HepG2 (cell line): ENCODE measurements around the gene MMS19. TPM values are rescaled to one million over a fixed set of nuclear protein-coding genes. Genes with fewer than 3 reads are reported as not detected.

Experiments
- ARHGAP35 ChIP-seq: sonication (generic); formaldehyde crosslinking; IDR thresholded peaks from 2 replicates; pipeline ENCODE4 v1.9.0; 2022; ENCODE audit warnings: mild to moderate bottlenecking, inconsistent platforms, moderate library complexity, missing genetic modification reagents, borderline replicate concordance
- BHLHE40 ChIP-seq: IDR thresholded peaks from 2 replicates; pipeline ENCODE4 v1.6.1; 2011; ENCODE audit warnings: low read length, improper control_type of control experiment
- CBX5 ChIP-seq: sonication (generic); formaldehyde crosslinking; IDR thresholded peaks from 2 replicates; pipeline ENCODE4 v1.4.0; 2020; ENCODE audit warnings: missing genetic modification reagents, borderline replicate concordance
- CCDC6 ChIP-seq: sonication (generic); formaldehyde crosslinking; IDR thresholded peaks from 2 replicates; pipeline ENCODE4 v1.8.1; 2022; ENCODE audit warnings: mild to moderate bottlenecking, missing genetic modification reagents, moderate library complexity
- E2F5 ChIP-seq: sonication (generic); formaldehyde crosslinking; conservative IDR thresholded peaks from 2 replicates; pipeline ENCODE4 v1.4.0; 2020; ENCODE audit warnings: missing genetic modification reagents
- ELF4 ChIP-seq: sonication (generic); formaldehyde crosslinking; IDR thresholded peaks from 2 replicates; pipeline ENCODE4 v1.5.0; 2020; ENCODE audit warnings: missing genetic modification reagents, mild to moderate bottlenecking, moderate library complexity, borderline replicate concordance
- GATA4 ChIP-seq: sonication (generic); IDR thresholded peaks from 2 replicates; pipeline ENCODE4 v1.6.1; 2016; ENCODE audit warnings: antibody characterized with exemption, low read depth, borderline replicate concordance
- GTF3A ChIP-seq: sonication (generic); formaldehyde crosslinking; conservative IDR thresholded peaks from 2 replicates; pipeline ENCODE4 v1.4.0; 2020; ENCODE audit warnings: mild to moderate bottlenecking, missing genetic modification reagents
- GZF1 ChIP-seq: sonication (generic); formaldehyde crosslinking; IDR thresholded peaks from 2 replicates; pipeline ENCODE4 v1.5.1; 2020; ENCODE audit warnings: mild to moderate bottlenecking, missing genetic modification reagents
- HMG20B ChIP-seq: conservative IDR thresholded peaks from 2 replicates; pipeline ENCODE4 v1.6.1; 2016; ENCODE audit warnings: missing genetic modification reagents, missing compliant biosample characterization
- IRX3 ChIP-seq: sonication (generic); formaldehyde crosslinking; IDR thresholded peaks from 2 replicates; pipeline ENCODE4 v1.8.1; 2023; ENCODE audit warnings: mild to moderate bottlenecking, low read depth, missing genetic modification reagents, borderline replicate concordance
- PAF1 ChIP-seq: IDR thresholded peaks from 2 replicates; pipeline ENCODE4 v1.6.1; 2016; ENCODE audit warnings: missing genetic modification reagents, missing compliant biosample characterization
- PHF5A ChIP-seq: IDR thresholded peaks from one replicate; pipeline ENCODE4 v1.6.1; 2018; ENCODE audit warnings: low read depth, missing genetic modification reagents; ENCODE audit not compliant: unreplicated experiment
- RFXANK ChIP-seq: IDR thresholded peaks from 2 replicates; pipeline ENCODE4 v1.6.1; 2016
- SIN3B ChIP-seq: fragments of 150-350 bp; IDR thresholded peaks from 2 replicates; pipeline ENCODE4 v1.6.1; 2014; ENCODE audit warnings: low read length
- U2AF1 ChIP-seq: fragments of 200-400 bp; formaldehyde crosslinking; optimal IDR thresholded peaks from 2 replicates; pipeline ENCODE3; 2017; ENCODE audit warnings: mild to moderate bottlenecking, low read depth, low read length
- XRCC5 ChIP-seq: fragments of 200-400 bp; formaldehyde crosslinking; optimal IDR thresholded peaks from 2 replicates; pipeline ENCODE3; 2017; ENCODE audit warnings: mild to moderate bottlenecking, low read length
- ZBTB14 ChIP-seq: sonication (generic); formaldehyde crosslinking; IDR thresholded peaks from 2 replicates; pipeline ENCODE4 v1.4.0; 2020; ENCODE audit warnings: missing genetic modification reagents
- ZFP36 ChIP-seq: fragments of 150-350 bp; IDR thresholded peaks from 2 replicates; pipeline ENCODE4 v1.6.1; 2018; ENCODE audit warnings: borderline replicate concordance, low read length, low read depth; ENCODE audit not compliant: partially characterized antibody
- ZFP36L1 ChIP-seq: sonication (generic); formaldehyde crosslinking; IDR thresholded peaks from 2 replicates; pipeline ENCODE4 v1.8.0; 2022; ENCODE audit warnings: mild to moderate bottlenecking, missing genetic modification reagents, moderate library complexity
- ZFP41 ChIP-seq: sonication (generic); formaldehyde crosslinking; IDR thresholded peaks from 2 replicates; pipeline ENCODE4 v1.4.0; 2020; ENCODE audit warnings: mild to moderate bottlenecking, missing genetic modification reagents, borderline replicate concordance
- ZNF10 ChIP-seq: sonication (generic); formaldehyde crosslinking; IDR thresholded peaks from 2 replicates; pipeline ENCODE4 v1.4.0; 2020; ENCODE audit warnings: mild to moderate bottlenecking, low read depth, missing genetic modification reagents, borderline replicate concordance
- ZNF234 ChIP-seq: sonication (generic); formaldehyde crosslinking; conservative IDR thresholded peaks from 2 replicates; pipeline ENCODE4 v1.5.1; 2020; ENCODE audit warnings: mild to moderate bottlenecking, missing genetic modification reagents
- ZNF562 ChIP-seq: sonication (generic); formaldehyde crosslinking; IDR thresholded peaks from 2 replicates; pipeline ENCODE4 v1.8.0; 2022; ENCODE audit warnings: missing genetic modification reagents, borderline replicate concordance
- ZNF574 ChIP-seq: sonication (generic); formaldehyde crosslinking; IDR thresholded peaks from 2 replicates; pipeline ENCODE4 v1.4.0; 2020; ENCODE audit warnings: missing genetic modification reagents
- ZNF644 ChIP-seq: IDR thresholded peaks from 2 replicates; pipeline ENCODE4 v1.6.1; 2016; ENCODE audit warnings: low read depth
- polyA plus RNA-seq, 8 experiments: library from polyadenylated mRNA; depleted of rRNA in 3 of 8; stranded (reverse) in 7 of 8; unstranded in 1 of 8; fragments of >200 nt; fragmentation: Illumina TruSeq in 4 of 8; extraction: Trizol in 4 of 8; gene quantifications; 2 replicates each; pipeline versions ENCODE4 v1.2.1 to v1.2.3, GENCODE V29; 2011 to 2016; ENCODE audit warnings: low read depth in 4 of 8, missing spikeins in 1 of 8, mixed read lengths in 1 of 8; ENCODE audit not compliant: insufficient read depth in 1 of 8
- total RNA-seq, 5 experiments: library from RNA; depleted of rRNA; stranded (reverse); fragments of >200 nt; fragmentation: Illumina TruSeq; extraction: Trizol; gene quantifications; 2 replicates each; pipeline ENCODE4 v1.2.3, GENCODE V29; 2016; ENCODE audit warnings: low read depth in 1 of 5

Gene MMS19
- total and polyA plus RNA-seq, 2 of the 13 experiments (the other 11 are each of a cell fraction or from before 2014, with no cell fraction given), result 76.4 to 107 TPM

GRCh38 chr10:97497572-97498075 is 598 bp downstream of the MMS19 start (continued):
- TF ChIP-seq ARHGAP35 (no peak; the same call in 1 of the 2 replicates), ZBTB14 (CRISPR knock-in tag) (no peak), GZF1 (CRISPR knock-in tag) (0 out of 2 replicates have a peak, but pooled peaks have one; percentile 32), ZNF562 (CRISPR knock-in tag) (0 out of 2 replicates have a peak, but pooled peaks have one; percentile 17), ZFP41 (CRISPR knock-in tag) (no peak), ZNF644 (no peak), RFXANK (CRISPR knock-in tag) (no peak), ZFP36L1 (CRISPR knock-in tag) (peak; percentile 73; the same call in 1 of the 2 replicates), HMG20B (CRISPR knock-in tag) (0 out of 2 replicates have a peak, but pooled peaks have one; percentile 5), ZNF234 (CRISPR knock-in tag) (no peak), ZFP36 (no peak), CBX5 (CRISPR knock-in tag) (no peak), ZNF574 (peak; percentile 47; the same call in 1 of the 2 replicates), ELF4 (CRISPR knock-in tag) (no peak), XRCC5 (peak; percentile 28), GATA4 (no peak), ZNF10 (CRISPR knock-in tag) (no peak), IRX3 (CRISPR knock-in tag) (0 out of 2 replicates have a peak, but pooled peaks have one; percentile 50), U2AF1 (no peak), PAF1 (CRISPR knock-in tag) (no peak), GTF3A (CRISPR knock-in tag) (no peak), BHLHE40 (no peak), PHF5A (CRISPR knock-in tag) (no peak), E2F5 (CRISPR knock-in tag) (no peak), CCDC6 (no peak), SIN3B (no peak)
